Neural progenitor cell (in vitro differentiated cells): ENCODE data around the gene RB1.

Experiments used
- CTCF ChIP-seq: fragments of 200-600 bp; sonication (generic); IDR thresholded peaks from 2 replicates; pipeline ENCODE4 v1.5.1; 2017; ENCODE audit warnings: antibody characterized with exemption, mild to moderate bottlenecking
- EZH2 ChIP-seq: fragments of 200-600 bp; sonication (generic); IDR thresholded peaks from 2 replicates; pipeline ENCODE4 v1.6.1; 2017; ENCODE audit warnings: antibody characterized with exemption, mild to moderate bottlenecking, moderate library complexity

- TF ChIP-seq CTCF: no peak
- TF ChIP-seq EZH2: no peak
These were observed 203.5 kb downstream of the RB1 start for GRCh38 chr13:48507021-48507420.
